ENCODE measurements around the gene IER5L. TPM values are rescaled to one million over a fixed set of nuclear protein-coding genes. Genes with fewer than 3 reads are reported as not detected.

Gene IER5L
- total and polyA plus RNA-seq, 4 donors = 0.40 to 3.3 (median 2.5) TPM

DNA sequence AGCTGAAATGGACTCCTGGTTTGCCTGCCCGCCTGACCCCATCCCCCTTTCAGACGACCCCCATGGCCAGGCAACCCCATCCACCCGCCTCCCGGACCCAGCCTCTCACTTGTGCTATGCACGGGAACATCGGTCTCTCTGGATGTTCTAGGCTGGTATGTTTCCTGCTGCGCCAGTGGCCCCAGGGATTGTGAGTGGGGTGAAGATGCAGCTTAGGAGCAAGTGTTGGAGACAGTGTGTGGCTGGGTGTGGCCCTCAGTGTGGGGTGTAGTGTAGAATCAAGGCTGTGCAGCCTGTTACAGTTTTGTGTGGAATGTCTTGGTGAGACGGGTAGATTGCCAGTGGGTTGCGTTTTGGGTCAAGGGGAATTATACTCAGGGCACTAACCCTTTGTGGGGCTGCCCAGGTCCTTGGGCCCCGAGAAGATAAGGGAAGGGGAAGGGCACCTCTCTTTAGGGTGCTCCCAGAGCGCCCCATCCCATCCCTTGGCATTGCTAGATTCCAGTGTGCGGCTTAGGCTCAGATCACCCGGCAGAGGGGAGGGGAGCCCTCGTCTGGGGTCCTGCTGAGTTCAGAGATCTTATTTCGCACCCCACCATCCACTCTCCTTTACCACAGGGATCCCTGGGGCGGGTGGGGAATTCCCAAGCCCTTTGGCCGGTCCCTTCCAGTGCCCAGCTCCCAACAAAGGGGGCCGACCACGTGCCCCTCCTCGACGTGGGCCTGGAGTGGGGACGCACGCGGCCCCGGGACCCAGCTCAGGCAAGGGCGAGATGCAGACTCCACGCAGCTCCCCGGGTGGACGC, 4.6 kb downstream of the IER5L start:
- no peak for TF ChIP-seq RXRA (IDR thresholded peaks at IDR 0.05)
- TF ChIP-seq, protein P1, sequence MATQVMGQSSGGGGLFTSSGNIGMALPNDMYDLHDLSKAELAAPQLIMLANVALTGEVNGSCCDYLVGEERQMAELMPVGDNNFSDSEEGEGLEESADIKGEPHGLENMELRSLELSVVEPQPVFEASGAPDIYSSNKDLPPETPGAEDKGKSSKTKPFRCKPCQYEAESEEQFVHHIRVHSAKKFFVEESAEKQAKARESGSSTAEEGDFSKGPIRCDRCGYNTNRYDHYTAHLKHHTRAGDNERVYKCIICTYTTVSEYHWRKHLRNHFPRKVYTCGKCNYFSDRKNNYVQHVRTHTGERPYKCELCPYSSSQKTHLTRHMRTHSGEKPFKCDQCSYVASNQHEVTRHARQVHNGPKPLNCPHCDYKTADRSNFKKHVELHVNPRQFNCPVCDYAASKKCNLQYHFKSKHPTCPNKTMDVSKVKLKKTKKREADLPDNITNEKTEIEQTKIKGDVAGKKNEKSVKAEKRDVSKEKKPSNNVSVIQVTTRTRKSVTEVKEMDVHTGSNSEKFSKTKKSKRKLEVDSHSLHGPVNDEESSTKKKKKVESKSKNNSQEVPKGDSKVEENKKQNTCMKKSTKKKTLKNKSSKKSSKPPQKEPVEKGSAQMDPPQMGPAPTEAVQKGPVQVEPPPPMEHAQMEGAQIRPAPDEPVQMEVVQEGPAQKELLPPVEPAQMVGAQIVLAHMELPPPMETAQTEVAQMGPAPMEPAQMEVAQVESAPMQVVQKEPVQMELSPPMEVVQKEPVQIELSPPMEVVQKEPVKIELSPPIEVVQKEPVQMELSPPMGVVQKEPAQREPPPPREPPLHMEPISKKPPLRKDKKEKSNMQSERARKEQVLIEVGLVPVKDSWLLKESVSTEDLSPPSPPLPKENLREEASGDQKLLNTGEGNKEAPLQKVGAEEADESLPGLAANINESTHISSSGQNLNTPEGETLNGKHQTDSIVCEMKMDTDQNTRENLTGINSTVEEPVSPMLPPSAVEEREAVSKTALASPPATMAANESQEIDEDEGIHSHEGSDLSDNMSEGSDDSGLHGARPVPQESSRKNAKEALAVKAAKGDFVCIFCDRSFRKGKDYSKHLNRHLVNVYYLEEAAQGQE (IDR thresholded peaks at IDR 0.05) = no peak
- TF ChIP-seq YY1 (IDR thresholded peaks at IDR 0.05) = no peak
- TF ChIP-seq JUND (IDR thresholded peaks at IDR 0.05) = no peak
- no peak for TF ChIP-seq FOXA1 (IDR thresholded peaks at IDR 0.05)
- no peak for TF ChIP-seq HNF4G (IDR thresholded peaks at IDR 0.05)
- TF ChIP-seq ZBTB33 (IDR thresholded peaks at IDR 0.05) = no peak
- 22% methylated on average over 29 of the region's 29 CpGs for WGBS
- Histone ChIP-seq H3K27me3 (ENCODE audit: control insufficient read depth in 4 of 4, insufficient read depth in 4 of 4, low read length in 3 of 4) (no peaks in the 10 kb centered on the region), H3K4me1 (ENCODE audit: control insufficient read depth in 4 of 4, insufficient read depth in 4 of 4, low read length in 3 of 4) (peaks cover 2 to 26% (median 8%) of the 10 kb centered on the region in 4 donors), H3K27ac (ENCODE audit: low read depth in 1 of 2, low read length in 2 of 2) (peak overlapping the region; percentile 99), H3K36me3 (ENCODE audit: control insufficient read depth in 4 of 4, insufficient read depth in 3 of 4, low read depth in 1 of 4, low read length in 3 of 4) (no peaks in the 10 kb centered on the region), H3K4me3 (ENCODE audit: low read depth in 1 of 3, low read length in 3 of 3) (peak overlapping the region in 2 of 3 donors; percentile 71 to 90), H3K9ac (ENCODE audit: low read depth in 1 of 2, low read length in 2 of 2) (peak overlapping the region in 1 of 2 donors; percentile 96), H3K9me3 (ENCODE audit: control insufficient read depth in 4 of 4, low read length in 3 of 4) (no peaks in the 10 kb centered on the region)
- DNase-seq (ENCODE audit: low spot score) = no peak

GRCh38 chr9:129172816-129173215, 5.2 kb downstream of the IER5L start:
- H3K9ac ChIP-seq (ENCODE audit: low read depth in 1 of 2, low read length in 2 of 2) = no peak overlapping the region
- 35% methylated on average over 5 of the region's 5 CpGs for WGBS
- H3K9me3 ChIP-seq (ENCODE audit: control insufficient read depth in 4 of 4, low read length in 3 of 4) = no peaks in the 10 kb centered on the region
- no peak for DNase-seq (ENCODE audit: low spot score)
- H3K36me3 ChIP-seq (ENCODE audit: control insufficient read depth in 4 of 4, insufficient read depth in 3 of 4, low read depth in 1 of 4, low read length in 3 of 4) = no peaks in the 10 kb centered on the region
- no peaks in the 10 kb centered on the region for H3K27me3 ChIP-seq (ENCODE audit: control insufficient read depth in 4 of 4, insufficient read depth in 4 of 4, low read length in 3 of 4)
- TF ChIP-seq HNF4G (IDR thresholded peaks at IDR 0.05) (no peak), CTCF (IDR thresholded peaks at IDR 0.05; ENCODE audit: low read depth, low read length, missing input control) (no peak), GABPA (IDR thresholded peaks at IDR 0.05 in 1 of 2, conservative IDR thresholded peaks at IDR 0.05 in 1 of 2) (no peak), RXRA (IDR thresholded peaks at IDR 0.05) (no peak), JUND (IDR thresholded peaks at IDR 0.05) (no peak), YY1 (IDR thresholded peaks at IDR 0.05) (no peak), ZBTB33 (IDR thresholded peaks at IDR 0.05) (no peak), SP1 (IDR thresholded peaks at IDR 0.05) (no peak), RAD21 (IDR thresholded peaks at IDR 0.05) (no peak), FOXA1 (IDR thresholded peaks at IDR 0.05) (no peak)
- TF ChIP-seq, protein P1 (IDR thresholded peaks at IDR 0.05) = no peak
- TF ChIP-seq, protein P2, sequence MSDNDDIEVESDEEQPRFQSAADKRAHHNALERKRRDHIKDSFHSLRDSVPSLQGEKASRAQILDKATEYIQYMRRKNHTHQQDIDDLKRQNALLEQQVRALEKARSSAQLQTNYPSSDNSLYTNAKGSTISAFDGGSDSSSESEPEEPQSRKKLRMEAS (IDR thresholded peaks at IDR 0.05) = no peak
- TF ChIP-seq, protein P3, sequence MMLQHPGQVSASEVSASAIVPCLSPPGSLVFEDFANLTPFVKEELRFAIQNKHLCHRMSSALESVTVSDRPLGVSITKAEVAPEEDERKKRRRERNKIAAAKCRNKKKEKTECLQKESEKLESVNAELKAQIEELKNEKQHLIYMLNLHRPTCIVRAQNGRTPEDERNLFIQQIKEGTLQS (IDR thresholded peaks at IDR 0.05) = no peak
- H3K4me1 ChIP-seq (ENCODE audit: control insufficient read depth in 4 of 4, insufficient read depth in 4 of 4, low read length in 3 of 4) = peaks cover 0 to 25% (median 5%) of the 10 kb centered on the region in 4 donors
- no peak overlapping the region for H3K27ac ChIP-seq (ENCODE audit: low read depth in 1 of 2, low read length in 2 of 2)
- H3K4me3 ChIP-seq (ENCODE audit: low read depth in 1 of 3, low read length in 3 of 3) = no peak overlapping the region

Data from liver (tissue), 9 donors.